Breast epithelium (tissue), 3 donors: Measurements from ENCODE around the gene LMNA.

Experiments used
- CTCF ChIP-seq, 3 donors: fragments of 450-650 bp; IDR thresholded peaks; one replicate each; pipeline ENCODE4 v1.5.1; 2016 to 2017; ENCODE audit warnings: antibody characterized with exemption in 3 of 3, mild to moderate bottlenecking in 3 of 3, moderate library complexity in 3 of 3
- POLR2A ChIP-seq: fragments of 450-650 bp; IDR thresholded peaks from one replicate; pipeline ENCODE4 v1.6.1; 2016; ENCODE audit warnings: antibody characterized with exemption, mild to moderate bottlenecking, moderate library complexity

GRCh38 chr1:156069490-156070455 lies 44.7 kb upstream of the LMNA start:
- TF ChIP-seq CTCF (IDR thresholded peaks at IDR 0.05): no peak
- TF ChIP-seq POLR2A: no peak
